Neuronal stem cell (in vitro differentiated cells): ENCODE measurements around the gene ATP5MC2.
"Not testable (repeated sequence)": the region's sequence is repeated elsewhere in the genome, so short reads cannot be mapped to it uniquely, and the experiment has no call there.

Source experiments
- DNase-seq: peaks from one replicate; pipeline ENCODE4 v3.0.0-alpha.2; 2013; ENCODE audit warnings: low spot score
- H2AFZ ChIP-seq: one replicate; pipeline ENCODE4 v1.6.1; 2013; ENCODE audit warnings: mild to moderate bottlenecking, low read length, inconsistent platforms
- H2AK5ac ChIP-seq: 2 replicates; pipeline ENCODE4 v1.6.1; 2013; ENCODE audit warnings: low read depth, mild to moderate bottlenecking, inconsistent platforms, low read length, moderate library complexity, mixed read lengths
- H2BK120ac ChIP-seq: 2 replicates; pipeline ENCODE4 v1.6.1; 2013; ENCODE audit warnings: low read depth, mild to moderate bottlenecking, inconsistent platforms, low read length, moderate library complexity, mixed read lengths
- H2BK12ac ChIP-seq: one replicate; pipeline ENCODE4 v1.6.1; 2013; ENCODE audit warnings: low read length, inconsistent platforms
- H2BK15ac ChIP-seq: 2 replicates; pipeline ENCODE4 v1.6.1; 2013; ENCODE audit warnings: mild to moderate bottlenecking, low read length, inconsistent platforms, mixed read lengths
- H2BK5ac ChIP-seq: one replicate; pipeline ENCODE4 v1.6.1; 2013; ENCODE audit warnings: inconsistent platforms, mild to moderate bottlenecking, low read length, moderate library complexity
- H3K14ac ChIP-seq: one replicate; pipeline ENCODE4 v1.6.1; 2013; ENCODE audit warnings: low read length, inconsistent platforms
- H3K18ac ChIP-seq: 2 replicates; pipeline ENCODE4 v1.6.1; 2013; ENCODE audit warnings: low read length, inconsistent platforms
- H3K23ac ChIP-seq: 2 replicates; pipeline ENCODE4 v1.6.1; 2013; ENCODE audit warnings: low read depth, mild to moderate bottlenecking, mixed read lengths, low read length, inconsistent platforms; ENCODE audit not compliant: poor library complexity
- H3K27ac ChIP-seq: replicated peaks from 3 replicates; pipeline ENCODE4 v1.5.1; 2013; ENCODE audit warnings: low read length, inconsistent platforms
- H3K27me3 ChIP-seq, 3 experiments: 2 replicates each; pipeline ENCODE4 v1.6.1; 2013; ENCODE audit warnings: low read length in 3 of 3, mild to moderate bottlenecking in 2 of 3, inconsistent platforms in 1 of 3, low read depth in 1 of 3, mixed read lengths in 1 of 3, moderate library complexity in 1 of 3; ENCODE audit not compliant: control insufficient read depth in 3 of 3, insufficient read depth in 3 of 3
- H3K36me3 ChIP-seq, 2 donors: replicated peaks in 1 of 2; 2 replicates each; pipeline ENCODE4 v1.6.1; 2013; ENCODE audit warnings: low read length in 2 of 2; ENCODE audit not compliant: control insufficient read depth in 2 of 2, insufficient read depth in 2 of 2
- H3K4ac ChIP-seq: 2 replicates; pipeline ENCODE4 v1.6.1; 2013; ENCODE audit warnings: inconsistent platforms, mild to moderate bottlenecking, low read length, moderate library complexity
- H3K4me1 ChIP-seq, 2 donors: 1 replicate in 1 of 2; 2 replicates in 1 of 2; pipeline ENCODE4 v1.6.1; 2013; ENCODE audit warnings: low read length in 2 of 2, low read depth in 1 of 2; ENCODE audit not compliant: control insufficient read depth in 2 of 2, insufficient read depth in 1 of 2
- H3K4me2 ChIP-seq: one replicate; pipeline ENCODE4 v1.6.1; 2013; ENCODE audit warnings: mild to moderate bottlenecking, low read length, inconsistent platforms; ENCODE audit not compliant: insufficient read depth, poor library complexity, severe bottlenecking
- H3K4me3 ChIP-seq, 2 donors: 2 replicates each; pipeline ENCODE4 v1.5.1; 2013; ENCODE audit warnings: low read length in 2 of 2, mild to moderate bottlenecking in 2 of 2, inconsistent platforms in 1 of 2, moderate library complexity in 1 of 2
- H3K79me1 ChIP-seq: one replicate; pipeline ENCODE4 v1.6.1; 2013; ENCODE audit warnings: low read depth, mild to moderate bottlenecking, inconsistent platforms, low read length, moderate library complexity
- H3K9ac ChIP-seq: one replicate; pipeline ENCODE4 v1.6.1; 2013; ENCODE audit warnings: mild to moderate bottlenecking, low read depth, low read length, inconsistent platforms; ENCODE audit not compliant: poor library complexity
- H3K9me3 ChIP-seq, 2 donors: replicated peaks in 1 of 2; 2 replicates each; pipeline versions ENCODE3 to v1.6.1; 2013; ENCODE audit warnings: low read length in 2 of 2, mild to moderate bottlenecking in 2 of 2, inconsistent platforms in 1 of 2, low read depth in 1 of 2, mixed read lengths in 1 of 2, moderate library complexity in 1 of 2; ENCODE audit not compliant: control insufficient read depth in 2 of 2, insufficient read depth in 1 of 2
- H4K8ac ChIP-seq: one replicate; pipeline ENCODE4 v1.6.1; 2013; ENCODE audit warnings: low read depth, mild to moderate bottlenecking, inconsistent platforms, low read length, moderate library complexity
- H4K91ac ChIP-seq: one replicate; pipeline ENCODE4 v1.6.1; 2013; ENCODE audit warnings: low read length, low read depth, mild to moderate bottlenecking, inconsistent platforms; ENCODE audit not compliant: poor library complexity
- WGBS, 2 donors: extraction: QIAGEN DNeasy Blood & Tissue Kit; methylation state at CpG; one replicate each; pipeline ENCODE4 v1.1.7; 2013; ENCODE audit warnings: missing lambda C conversion rate in 2 of 2, mixed read lengths in 1 of 2; ENCODE audit not compliant: insufficient read length in 2 of 2, insufficient replicate concordance in 1 of 2; ENCODE audit errors: extremely low coverage in 2 of 2; 5-methylcytosine and 5-hydroxymethylcytosine counted together

ATP5MC2 gene

DNA sequence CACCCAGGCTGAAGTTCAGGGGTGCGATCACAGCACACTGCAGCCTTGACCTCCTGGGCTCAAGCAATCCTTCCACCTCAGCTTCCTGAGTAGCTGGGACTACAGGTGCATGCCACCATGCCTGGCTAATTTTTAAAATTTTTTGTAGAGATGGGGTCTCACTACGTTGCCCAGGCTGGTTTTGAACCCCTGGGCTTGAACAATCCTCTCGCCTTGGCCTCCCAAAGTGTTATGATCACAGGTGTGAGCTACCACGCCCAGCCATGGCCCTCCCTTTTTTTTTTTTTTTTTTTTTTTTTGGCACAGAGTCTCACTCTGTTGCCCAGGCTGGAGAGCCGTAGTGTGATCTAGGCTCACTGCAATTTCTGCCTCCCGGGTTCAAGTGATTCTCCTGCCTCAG, 42.7 kb upstream of the ATP5MC2 start:
- not testable (repeated sequence) for H2AFZ ChIP-seq, H4K91ac ChIP-seq, H3K4ac ChIP-seq, H3K18ac ChIP-seq, H3K9ac ChIP-seq, H3K4me3 ChIP-seq, H3K79me1 ChIP-seq, H2BK12ac ChIP-seq, H2AK5ac ChIP-seq, H3K4me2 ChIP-seq, DNase-seq, H3K36me3 ChIP-seq, H3K14ac ChIP-seq, H3K9me3 ChIP-seq, H2BK15ac ChIP-seq, H3K4me1 ChIP-seq, H3K27me3 ChIP-seq, H2BK5ac ChIP-seq, H4K8ac ChIP-seq, H3K23ac ChIP-seq, H2BK120ac ChIP-seq, H3K27ac ChIP-seq
- WGBS, 2 donors, result no CpG with 5 or more reads among the region's 6 CpGs

DNA sequence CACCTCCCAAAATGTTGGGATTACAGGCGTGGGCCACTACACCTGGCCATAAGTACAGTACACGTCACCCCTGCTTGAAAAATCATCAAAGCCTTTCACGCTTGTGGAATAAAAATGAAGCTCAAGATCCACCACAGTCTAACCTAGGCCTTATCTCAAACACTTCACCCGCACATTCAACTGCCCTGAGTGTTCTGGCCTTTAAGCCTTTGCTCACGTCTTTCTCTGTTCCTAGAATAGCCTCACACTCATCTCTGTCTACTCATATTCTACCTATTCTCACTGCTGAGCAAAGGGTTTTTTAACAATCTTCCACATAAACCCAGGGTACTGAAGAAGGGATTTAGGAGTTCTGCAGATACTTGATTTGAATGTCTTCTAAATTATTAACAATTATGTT, 41.4 kb upstream of the ATP5MC2 start:
- Histone ChIP-seq H3K36me3 (peaks cover 0 to 2% of the 10 kb centered on the region in 2 donors), H3K79me1 (no peaks in the 10 kb centered on the region), H3K4ac (no peak overlapping the region), H2BK12ac (no peak overlapping the region), H4K8ac (no peak overlapping the region), H3K18ac (no peak overlapping the region), H3K14ac (no peak overlapping the region), H3K4me3 (no peak overlapping the region), H3K4me2 (no peak overlapping the region), H2BK15ac (no peak overlapping the region), H3K9ac (no peak overlapping the region), H2BK5ac (no peak overlapping the region), H3K23ac (no peak overlapping the region), H3K9me3 (no peaks in the 10 kb centered on the region), H3K27ac (no peak overlapping the region), H2AFZ (no peak overlapping the region), H2BK120ac (no peak overlapping the region), H4K91ac (no peak overlapping the region), H3K27me3 (no peaks in the 10 kb centered on the region), H3K4me1 (peaks cover under 1 to 5% of the 10 kb centered on the region in 2 donors), H2AK5ac (no peak overlapping the region)
- no peak for DNase-seq
- WGBS, 2 donors, result no CpG with 5 or more reads among the region's 5 CpGs

DNA sequence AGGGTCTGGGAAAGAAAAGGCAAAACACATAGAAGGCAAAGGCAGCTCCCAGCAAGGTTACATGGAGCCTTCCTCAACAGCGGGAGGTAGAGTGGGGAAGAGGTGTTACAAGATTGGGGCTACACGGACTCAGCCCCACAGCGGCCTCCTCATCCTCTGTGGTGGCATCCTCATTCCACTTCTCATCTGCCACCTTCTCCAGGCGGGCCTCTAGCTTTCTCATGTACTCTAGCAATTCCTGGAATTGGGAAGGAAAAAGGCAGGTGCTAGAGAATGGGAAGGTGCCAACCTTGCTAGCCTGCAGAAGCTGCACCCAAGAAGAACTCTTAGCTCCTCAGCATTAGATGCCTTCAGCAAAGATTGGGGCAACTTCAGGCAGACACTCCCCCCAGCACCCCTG, 38.1 kb upstream of the ATP5MC2 start:
- H3K4me2 ChIP-seq, result no peak overlapping the region
- H3K27ac ChIP-seq, result no peak overlapping the region
- no peaks in the 10 kb centered on the region for H3K36me3 ChIP-seq
- DNase-seq, result no peak
- no peak overlapping the region for H2AK5ac ChIP-seq
- no peak overlapping the region for H2BK12ac ChIP-seq
- H2BK15ac ChIP-seq, result no peak overlapping the region
- no CpG with 5 or more reads among the region's 4 CpGs for WGBS, 2 donors
- no peak overlapping the region for H3K4ac ChIP-seq
- H3K9ac ChIP-seq, result no peak overlapping the region
- no peak overlapping the region for H3K14ac ChIP-seq
- H3K79me1 ChIP-seq, result no peaks in the 10 kb centered on the region
- no peak overlapping the region for H3K18ac ChIP-seq
- H2BK120ac ChIP-seq, result no peak overlapping the region
- H3K4me1 ChIP-seq, result peaks cover 4 to 10% of the 10 kb centered on the region in 2 donors
- H3K27me3 ChIP-seq, result peaks cover 0 to 3% (median 0%) of the 10 kb centered on the region in 3 experiments
- no peaks in the 10 kb centered on the region for H3K9me3 ChIP-seq
- no peak overlapping the region for H4K91ac ChIP-seq
- no peak overlapping the region for H2AFZ ChIP-seq
- no peak overlapping the region for H3K4me3 ChIP-seq
- H4K8ac ChIP-seq, result no peak overlapping the region
- no peak overlapping the region for H3K23ac ChIP-seq
- H2BK5ac ChIP-seq, result no peak overlapping the region

DNA sequence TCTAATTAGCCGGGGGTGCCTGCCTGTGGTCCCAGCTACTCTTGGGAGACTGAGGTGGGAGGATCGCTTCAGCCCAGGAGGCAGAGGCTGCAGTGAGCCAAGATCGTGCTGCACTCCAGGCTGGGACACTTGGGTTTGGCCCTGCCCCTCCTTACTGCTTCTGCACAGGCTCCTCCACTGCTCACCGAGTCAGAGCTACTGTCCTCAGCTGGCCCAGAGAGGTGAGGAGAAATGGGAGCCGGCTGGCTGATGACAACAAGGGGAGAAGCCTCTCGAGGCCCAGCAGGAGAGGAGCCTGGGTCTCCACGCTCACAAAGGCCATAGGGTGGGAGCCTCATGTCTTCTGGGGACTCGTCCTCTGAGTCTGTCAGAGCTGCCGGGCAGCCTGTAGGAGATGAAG, 37.6 kb upstream of the ATP5MC2 start:
- Histone ChIP-seq H3K4me3 (no peak overlapping the region), H2BK12ac (no peak overlapping the region), H2BK15ac (no peak overlapping the region), H2BK5ac (no peak overlapping the region), H2AFZ (no peak overlapping the region), H3K4me2 (no peak overlapping the region), H4K91ac (no peak overlapping the region), H3K36me3 (no peaks in the 10 kb centered on the region), H3K9me3 (no peaks in the 10 kb centered on the region), H3K4me1 (peaks cover 4 to 10% of the 10 kb centered on the region in 2 donors), H3K9ac (no peak overlapping the region), H3K79me1 (no peaks in the 10 kb centered on the region), H4K8ac (no peak overlapping the region), H3K4ac (no peak overlapping the region), H3K27me3 (peaks cover 0 to 7% (median 0%) of the 10 kb centered on the region in 3 experiments), H3K18ac (no peak overlapping the region), H3K14ac (no peak overlapping the region), H2BK120ac (no peak overlapping the region), H3K27ac (no peak overlapping the region), H3K23ac (no peak overlapping the region), H2AK5ac (no peak overlapping the region)
- no CpG with 5 or more reads among the region's 9 CpGs for WGBS, 2 donors
- DNase-seq, result no peak
